ENCODE results near the gene CACNA1I.
"Not testable (repeated sequence)": the region's sequence is repeated elsewhere in the genome, so short reads cannot be mapped to it uniquely, and the experiment has no call there.

CACNA1I gene

GRCh38 chr22:39728236-39728860, 157.8 kb downstream of the CACNA1I start:
- no peak for TF ChIP-seq CTCF (IDR thresholded peaks at IDR 0.05; ENCODE audit: borderline replicate concordance, control extremely low read depth, extremely low read depth, insufficient read depth, missing control alignments)
- in situ Hi-C loops (cut with MboI; ENCODE audit: low sequenced_read_pairs, unreplicated experiment), result no loop called here
- DNase-seq (ENCODE audit: low spot score), result peak; percentile 16

- TF ChIP-seq CTCF (IDR thresholded peaks at IDR 0.05; ENCODE audit: borderline replicate concordance, control extremely low read depth, extremely low read depth, insufficient read depth, missing control alignments), result no peak
- in situ Hi-C loops (cut with MboI; ENCODE audit: low sequenced_read_pairs, unreplicated experiment), result no loop called here
- peak; percentile 18 for DNase-seq (ENCODE audit: low spot score)
Observed at GRCh38 chr22:39729141-39729934, 158.8 kb downstream of the CACNA1I start.

GRCh38 chr22:39731481-39731880, 160.9 kb downstream of the CACNA1I start:
- TF ChIP-seq CTCF (IDR thresholded peaks at IDR 0.05; ENCODE audit: borderline replicate concordance, control extremely low read depth, extremely low read depth, insufficient read depth, missing control alignments), result no peak
- no peak for DNase-seq (ENCODE audit: low spot score)
- in situ Hi-C loops (cut with MboI; ENCODE audit: low sequenced_read_pairs, unreplicated experiment), result no loop called here

- in situ Hi-C loops (cut with MboI; ENCODE audit: low sequenced_read_pairs, unreplicated experiment), result no loop called here
- no peak for DNase-seq (ENCODE audit: low spot score)
- no peak for TF ChIP-seq CTCF (IDR thresholded peaks at IDR 0.05; ENCODE audit: borderline replicate concordance, control extremely low read depth, extremely low read depth, insufficient read depth, missing control alignments)
Observed at GRCh38 chr22:39731881-39732555, 161.5 kb downstream of the CACNA1I start.

GRCh38 chr22:39732625-39733024, 162.1 kb downstream of the CACNA1I start:
- in situ Hi-C loops (cut with MboI; ENCODE audit: low sequenced_read_pairs, unreplicated experiment), result no loop called here
- no peak for DNase-seq (ENCODE audit: low spot score)
- no peak for TF ChIP-seq CTCF (IDR thresholded peaks at IDR 0.05; ENCODE audit: borderline replicate concordance, control extremely low read depth, extremely low read depth, insufficient read depth, missing control alignments)

GRCh38 chr22:39733191-39733590, 162.6 kb downstream of the CACNA1I start:
- DNase-seq (ENCODE audit: low spot score), result no peak
- in situ Hi-C loops (cut with MboI; ENCODE audit: low sequenced_read_pairs, unreplicated experiment), result no loop called here
- TF ChIP-seq CTCF (IDR thresholded peaks at IDR 0.05; ENCODE audit: borderline replicate concordance, control extremely low read depth, extremely low read depth, insufficient read depth, missing control alignments), result no peak

- in situ Hi-C loops (cut with MboI; ENCODE audit: low sequenced_read_pairs, unreplicated experiment); DNase-seq (ENCODE audit: low spot score): not testable (repeated sequence)
Observed at GRCh38 chr22:39734046-39734445, 163.5 kb downstream of the CACNA1I start.
